Forelimb muscle (tissue), 1 donor: ENCODE data around the gene GTF2B. TPM values are rescaled to one million over a fixed set of nuclear protein-coding genes. Genes with fewer than 3 reads are reported as not detected.

Source experiments
- polyA plus RNA-seq: library from polyadenylated mRNA; unstranded; fragments of 120-200 nt; gene quantifications from one replicate; pipeline ENCODE4 v1.2.1, GENCODE V29; 2013; ENCODE audit not compliant: insufficient read length

GTF2B gene
- polyA plus RNA-seq, 1 donor, result 35.0 TPM

Other genes with a start within 250 kb of the GTF2B start
- 35.3 TPM for gene PKN2, start 207.3 kb downstream of the GTF2B start, polyA plus RNA-seq
- gene KYAT3, start 101.1 kb upstream of the GTF2B start, polyA plus RNA-seq, result 11.1 TPM
- 11.4 TPM for gene RBMXL1, start 101.1 kb upstream of the GTF2B start, polyA plus RNA-seq
- gene GBP3, start 131.3 kb upstream of the GTF2B start, polyA plus RNA-seq, result 2.5 TPM
- 4.1 TPM for gene GBP1, start 173.6 kb upstream of the GTF2B start, polyA plus RNA-seq
- 0.63 TPM for gene GBP2, start 234.5 kb upstream of the GTF2B start, polyA plus RNA-seq